Measurements from ENCODE around the gene SRP9.
"Not testable (repeated sequence)": the region's sequence is repeated elsewhere in the genome, so short reads cannot be mapped to it uniquely, and the experiment has no call there.

Gene SRP9

GRCh38 chr1:225834417-225835329 is 57.0 kb downstream of the SRP9 start:
- peak; percentile 52 to 97 for DNase-seq (ENCODE audit: low read depth in 2 of 2)
- no peak overlapping the region for H3K4me3 ChIP-seq (replicated peaks in 1 of 2; ENCODE audit: low read depth in 2 of 2, low read length in 2 of 2)
- no peak for TF ChIP-seq CTCF (IDR thresholded peaks at IDR 0.05; ENCODE audit: low read depth, low read length)

GRCh38 chr1:225835856-225836255 is 58.2 kb downstream of the SRP9 start:
- peak; percentile 71 to 87 for DNase-seq (ENCODE audit: low read depth in 2 of 2)
- no peak for TF ChIP-seq CTCF (IDR thresholded peaks at IDR 0.05; ENCODE audit: low read depth, low read length)
- H3K4me3 ChIP-seq (replicated peaks in 1 of 2; ENCODE audit: low read depth in 2 of 2, low read length in 2 of 2), result no peak overlapping the region

- DNase-seq (ENCODE audit: low read depth in 2 of 2); H3K4me3 ChIP-seq (replicated peaks in 1 of 2; ENCODE audit: low read depth in 2 of 2, low read length in 2 of 2): not testable (repeated sequence)
These were observed 58.7 kb downstream of the SRP9 start for GRCh38 chr1:225836296-225836695.

DNA sequence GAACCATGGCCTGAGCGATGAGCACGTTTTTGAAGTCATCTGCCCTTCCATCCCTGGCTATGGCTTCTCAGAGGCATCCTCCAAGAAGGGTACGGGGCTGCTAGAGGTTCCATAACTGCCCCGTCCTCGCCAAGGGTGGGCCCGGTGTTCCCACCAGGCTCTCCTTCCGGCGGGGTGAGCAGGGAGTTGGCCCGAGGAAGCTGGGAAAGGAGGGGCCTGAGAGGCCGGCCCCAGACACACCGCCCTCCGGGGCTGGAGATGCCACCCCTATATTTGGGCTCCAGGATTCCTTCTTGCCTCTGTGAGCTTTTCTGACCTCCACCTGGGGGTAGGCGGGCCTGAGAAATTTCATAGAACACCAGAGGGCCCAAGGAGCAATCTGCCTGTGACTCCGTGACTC is 61.2 kb downstream of the SRP9 start:
- TF ChIP-seq CTCF (IDR thresholded peaks at IDR 0.05; ENCODE audit: low read depth, low read length), result no peak
- no peak overlapping the region for H3K4me3 ChIP-seq (replicated peaks in 1 of 2; ENCODE audit: low read depth in 2 of 2, low read length in 2 of 2)
- DNase-seq (ENCODE audit: low read depth in 2 of 2), result no peak

Measured in cardiac fibroblast (primary cell).